Activated CD4-positive, CD25-positive, alpha-beta regulatory T cell treated with anti-CD3 and anti-CD28 coated beads, Interleukin-2, amount 50 U/mL, for 72 hours (primary cell): ENCODE results near the gene GDF11.

Experiments
- DNase-seq: peaks from one replicate; pipeline ENCODE4 v3.0.0; 2021

Gene GDF11

DNA sequence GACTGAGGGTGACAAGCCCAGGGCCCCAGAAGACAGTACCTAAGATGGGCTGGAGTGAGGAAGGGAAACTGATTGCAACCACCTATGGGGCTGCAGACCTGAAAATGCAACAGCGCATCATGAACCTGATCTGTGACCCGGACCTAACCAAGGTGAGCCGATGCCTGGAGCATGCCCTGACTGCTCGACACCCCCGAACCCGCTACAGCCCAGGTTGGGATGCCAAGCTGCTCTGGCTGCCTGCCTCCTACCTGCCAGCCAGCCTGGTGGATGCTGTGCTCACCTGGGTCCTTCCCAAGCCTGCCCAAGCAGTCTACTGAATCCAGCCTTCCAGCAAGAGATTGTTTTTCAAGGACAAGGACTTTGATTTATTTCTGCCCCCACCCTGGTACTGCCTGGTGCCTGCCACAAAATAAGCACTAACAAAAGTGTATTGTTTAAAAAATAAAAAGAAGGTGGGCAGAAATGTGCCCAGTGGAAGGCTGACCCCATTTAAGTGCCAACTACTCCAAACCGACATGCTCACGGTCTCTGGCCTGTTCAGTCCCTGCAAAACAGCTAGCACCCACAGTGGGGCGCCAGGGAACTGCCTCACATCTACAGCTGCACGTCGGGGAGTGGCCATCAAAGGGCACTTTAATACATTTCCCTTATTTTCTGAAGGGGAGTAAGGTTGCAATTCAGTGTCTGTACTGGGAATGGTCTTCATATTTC, 18.5 kb upstream of the GDF11 start:
- peak; percentile 50 for DNase-seq

DNA sequence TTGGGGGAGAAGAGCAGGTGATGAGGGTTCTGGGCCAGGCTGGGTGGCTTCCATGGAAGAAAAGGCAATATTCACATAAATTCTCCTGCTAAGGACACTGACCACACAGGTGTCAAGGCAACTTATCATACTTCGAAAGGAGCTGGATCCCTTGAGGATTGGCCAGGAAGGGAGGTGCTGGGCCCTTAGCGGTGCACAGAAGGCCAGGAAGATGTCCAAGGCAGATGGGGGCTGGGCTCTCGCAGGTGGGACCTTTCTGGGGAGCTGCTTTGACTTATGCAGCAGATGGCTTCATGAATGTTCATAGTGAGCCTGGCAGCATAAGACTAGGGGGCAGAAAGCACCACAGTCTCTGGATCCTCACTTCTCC, 18.0 kb upstream of the GDF11 start:
- DNase-seq, result no peak

DNA sequence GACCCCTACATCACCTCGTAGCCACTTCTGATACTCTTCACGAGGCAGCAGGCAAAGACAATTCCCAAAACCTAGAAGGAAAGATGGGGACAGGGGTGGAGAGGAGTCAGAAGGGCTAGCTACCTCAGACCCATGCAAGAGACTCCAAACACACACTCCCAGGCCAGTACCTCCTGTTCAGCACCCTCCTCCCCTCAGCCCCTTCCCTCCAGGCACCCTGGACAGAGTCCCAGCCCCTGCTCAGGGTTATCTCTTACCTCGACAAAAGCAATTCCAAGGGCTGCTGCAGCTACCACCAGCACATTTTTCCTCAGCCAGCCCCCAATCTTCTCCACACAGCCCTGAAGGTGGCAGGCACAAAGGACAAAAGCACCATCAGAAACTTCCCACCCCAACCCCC, 17.4 kb upstream of the GDF11 start:
- DNase-seq, result no peak

DNA sequence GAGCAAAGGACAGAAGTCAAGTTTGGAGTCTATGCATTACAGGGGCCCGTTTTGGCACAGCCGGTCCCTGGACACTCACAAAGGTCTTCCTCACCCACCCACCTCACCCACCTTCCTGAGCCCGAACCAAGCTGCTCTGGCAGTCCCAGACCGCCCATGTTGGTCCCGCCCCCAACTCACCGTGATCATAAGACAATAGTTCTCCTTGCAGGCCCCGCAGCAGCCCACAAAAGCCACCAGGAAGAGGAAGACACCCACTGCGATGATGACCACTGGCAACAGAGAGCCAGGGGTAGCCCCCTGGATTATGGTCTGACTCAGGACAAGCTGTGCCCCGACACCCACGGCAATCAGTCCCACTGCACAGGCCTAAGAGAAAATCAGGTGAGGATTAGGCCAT, 16.0 kb upstream of the GDF11 start:
- DNase-seq, result no peak

DNA sequence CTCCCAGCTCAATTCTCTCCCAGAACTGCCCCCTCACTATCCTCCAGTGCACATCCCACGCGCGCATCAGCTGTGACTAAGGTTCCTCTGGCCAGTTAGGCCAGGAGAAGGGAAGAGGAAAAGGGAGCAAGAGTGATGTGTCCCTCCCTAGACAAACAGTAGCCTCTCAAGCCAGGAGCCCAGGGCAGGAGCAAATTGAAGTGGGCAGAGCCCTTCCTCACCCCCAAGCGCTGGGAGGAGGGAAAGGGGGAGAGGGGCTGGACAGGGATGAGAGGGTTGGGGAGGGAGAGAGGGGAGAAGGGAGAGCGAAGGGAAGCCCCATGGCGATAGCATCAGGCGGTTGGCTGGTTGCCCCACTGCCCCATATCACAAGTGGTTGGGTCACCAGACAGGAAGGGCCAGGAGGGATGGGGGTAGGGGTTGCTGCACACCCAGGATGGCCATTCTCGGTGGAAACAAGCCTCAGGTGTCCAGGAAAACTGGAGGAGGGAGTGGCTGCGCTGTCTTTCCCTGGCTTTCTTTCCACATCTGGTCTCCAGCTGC, 15.2 kb upstream of the GDF11 start:
- no peak for DNase-seq

DNA sequence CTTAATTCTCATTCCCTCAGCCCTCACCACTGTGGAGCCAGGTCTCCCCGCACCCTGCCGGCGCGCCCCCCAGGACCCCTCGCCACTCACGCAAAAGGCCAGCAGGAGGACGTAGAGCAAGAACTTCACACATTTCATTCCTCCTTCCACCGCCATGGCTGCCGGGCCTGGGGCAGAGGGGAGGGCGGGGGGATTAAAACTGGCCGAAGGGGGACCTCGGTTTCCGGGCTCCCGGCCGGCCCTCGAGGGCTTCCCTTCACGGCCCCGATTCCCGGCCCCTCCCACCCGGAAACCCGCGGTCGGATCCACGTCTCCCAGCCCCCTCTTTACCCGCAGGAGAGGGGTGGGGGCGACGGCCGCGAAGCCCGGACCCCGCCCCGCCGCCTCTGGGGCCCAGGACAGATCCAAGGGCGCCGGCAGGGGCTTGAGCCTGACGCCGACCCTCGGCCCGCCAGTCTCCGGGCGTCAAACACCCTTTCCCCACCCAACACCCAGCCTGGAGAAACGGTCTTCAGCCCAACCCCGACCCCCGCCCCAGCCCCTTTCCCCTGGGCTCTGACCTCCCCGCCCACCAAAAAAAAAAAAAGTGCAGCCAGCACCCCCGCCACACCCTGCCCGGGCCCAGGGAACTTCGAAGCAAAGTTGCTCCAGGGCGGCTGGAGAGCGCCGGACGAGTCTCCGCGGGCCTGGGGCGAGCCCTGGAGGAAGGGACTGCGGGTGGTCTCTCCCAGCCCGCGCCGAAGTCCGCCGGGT, 14.6 kb upstream of the GDF11 start:
- DNase-seq, result no peak

DNA sequence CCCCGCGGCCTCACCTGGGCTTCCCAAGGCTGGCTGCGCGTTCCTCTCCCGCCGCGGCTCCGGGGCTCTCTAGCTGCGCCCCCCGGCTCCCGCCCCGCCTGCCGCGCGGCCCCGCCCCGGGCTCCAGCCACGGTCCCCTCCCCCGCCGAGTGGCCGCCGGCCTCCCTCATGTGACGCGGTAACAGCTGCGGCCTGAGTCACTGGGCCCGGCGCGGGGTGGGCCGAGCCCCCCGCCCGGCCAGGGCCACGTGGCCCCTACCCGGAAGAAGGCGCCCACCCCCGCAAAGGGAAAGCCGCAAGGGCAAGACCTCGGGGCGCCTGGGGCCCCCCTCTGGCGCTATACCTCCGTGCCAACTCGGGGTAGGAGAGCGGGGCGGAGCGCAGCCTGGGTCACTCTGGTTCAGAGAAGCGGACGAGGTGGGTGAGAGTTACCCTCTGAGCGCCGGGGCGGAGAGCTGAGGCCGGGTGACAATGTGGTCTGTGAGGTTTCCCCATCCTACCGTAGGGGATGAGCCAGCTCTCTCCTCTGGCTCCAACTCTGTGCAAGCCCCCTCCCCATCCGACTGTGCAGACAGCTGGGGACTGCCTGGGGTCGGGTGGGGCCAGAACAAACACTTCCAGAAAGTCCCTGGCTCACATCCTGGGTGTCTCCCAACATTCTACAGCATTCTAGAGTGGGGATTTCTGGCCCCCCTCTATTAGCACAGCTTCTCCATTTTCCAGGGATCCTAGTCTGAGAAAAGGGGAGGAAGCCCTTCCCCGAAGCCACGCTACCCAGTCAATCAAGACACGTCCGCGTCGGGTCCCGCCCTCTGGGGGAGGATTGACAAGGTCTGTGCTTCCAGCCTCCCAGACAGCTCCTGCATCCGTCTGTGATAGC, 13.7 kb upstream of the GDF11 start, which contains the start of gene CD63:
CD63 (minus strand) TSS at position 71 of the 880 bp plus-strand sequence. CDS start 668 bp downstream, outside the sequence.
- DNase-seq, result peak; percentile 70

DNA sequence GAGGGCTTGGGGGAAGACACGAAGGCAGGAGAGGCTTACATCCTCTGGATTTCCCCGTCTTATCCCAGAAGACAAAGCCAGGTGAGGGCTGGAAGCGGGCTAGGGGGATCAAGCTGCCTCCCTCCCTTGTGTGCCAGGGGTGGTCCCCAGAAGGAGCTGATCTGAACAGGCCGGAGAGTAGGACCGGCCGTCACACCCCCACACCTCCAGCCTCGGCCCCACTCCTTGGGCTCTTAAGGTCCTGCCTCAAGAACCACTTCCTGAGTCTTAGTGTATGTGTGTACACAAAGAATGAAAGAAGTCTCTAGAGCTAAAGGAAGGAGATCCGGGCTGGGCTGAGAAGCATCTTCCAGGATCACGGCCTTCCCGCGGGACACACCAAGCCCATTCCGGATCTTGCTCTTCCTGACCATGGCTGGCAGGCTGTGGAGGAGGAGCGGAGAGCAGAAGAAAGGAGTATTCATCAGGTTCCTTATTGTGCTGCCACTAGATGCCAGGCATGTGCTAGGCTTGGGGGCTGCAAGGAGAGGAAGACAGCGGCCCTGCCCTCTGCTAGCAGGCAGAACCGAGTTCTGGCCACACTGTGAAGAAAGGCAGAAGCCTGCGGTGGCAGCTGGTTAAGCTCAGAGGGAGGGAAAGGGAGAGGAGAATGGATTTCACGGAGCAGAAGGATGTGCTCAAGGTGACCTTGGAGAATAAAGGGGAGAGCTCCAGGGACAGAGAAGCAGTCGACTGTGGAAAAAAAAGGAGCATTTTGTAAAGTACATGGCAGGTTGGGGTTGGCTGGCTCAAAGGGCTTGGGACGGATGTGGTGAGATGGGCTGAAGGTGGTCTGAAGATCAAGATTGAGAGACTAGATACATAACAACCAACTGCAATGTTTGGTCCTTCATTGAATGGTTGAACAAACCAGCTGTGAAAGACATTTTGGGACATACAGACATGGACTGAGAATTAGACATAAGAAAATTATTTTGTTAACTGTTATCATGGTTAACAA, 12.8 kb upstream of the GDF11 start:
- DNase-seq, result no peak

DNA sequence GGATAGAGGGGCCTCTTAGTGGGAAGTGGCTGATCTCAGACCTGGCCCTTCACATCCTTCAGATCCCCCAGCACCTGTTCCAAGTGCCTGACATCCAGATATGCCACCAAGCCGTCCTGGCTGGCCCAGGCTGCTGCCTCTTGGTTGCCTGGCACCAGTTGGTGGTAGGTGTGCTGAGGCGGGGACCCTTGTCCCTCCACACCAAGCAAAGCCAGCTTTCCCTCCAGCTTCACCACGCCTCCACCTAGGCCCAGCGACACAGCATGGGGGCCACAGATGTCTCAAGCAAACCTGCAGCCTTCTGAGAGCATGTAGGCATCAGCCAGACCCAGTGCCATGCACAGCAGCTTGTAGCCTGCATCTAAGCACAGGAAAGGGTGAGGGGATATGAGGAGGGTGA, 10.6 kb upstream of the GDF11 start:
- no peak for DNase-seq

DNA sequence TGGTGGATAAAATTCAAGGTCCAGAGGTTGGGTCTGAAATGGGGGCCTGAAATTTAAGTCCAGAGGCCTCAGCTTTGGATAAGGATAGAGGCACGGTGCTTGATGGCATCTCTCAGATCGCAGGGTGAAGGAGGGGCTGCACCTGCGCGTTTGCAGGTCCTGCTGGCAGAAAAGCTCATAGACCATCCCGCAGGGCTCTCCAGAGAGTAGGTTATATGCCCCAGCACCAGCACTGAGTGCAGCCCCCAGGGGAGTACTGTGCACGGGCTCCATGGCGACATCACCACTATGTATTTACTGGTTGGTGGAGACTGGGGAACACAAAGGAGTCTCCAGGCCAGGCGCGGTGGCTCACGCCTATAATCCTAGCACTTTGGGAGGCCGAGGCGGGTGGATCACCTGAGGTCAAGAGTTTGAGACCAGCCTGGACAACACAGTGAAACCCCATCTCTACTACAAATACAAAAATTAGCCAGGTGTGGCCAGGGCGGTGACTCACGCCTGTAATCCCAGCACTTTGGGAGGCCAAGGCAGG, 9.8 kb upstream of the GDF11 start:
- DNase-seq, result no peak

DNA sequence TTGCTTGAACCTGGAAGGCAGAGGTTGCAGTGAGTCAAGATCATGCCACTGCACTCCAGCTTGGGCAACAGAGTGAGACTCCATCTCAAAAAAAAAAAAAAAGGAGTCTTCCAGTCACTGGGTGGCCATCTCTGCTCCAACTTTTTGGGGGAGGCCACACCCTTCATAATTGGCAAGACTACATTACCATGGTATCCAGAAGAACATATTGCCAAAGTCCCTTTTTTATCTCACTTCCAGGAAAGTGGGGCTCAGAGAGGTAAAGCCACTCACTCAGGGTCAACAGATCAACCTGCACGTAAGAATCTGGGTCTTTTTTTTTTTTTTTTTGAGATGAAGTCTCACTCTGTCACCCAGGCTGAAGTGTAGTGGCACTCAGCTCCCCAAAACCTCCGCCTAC, 9.1 kb upstream of the GDF11 start:
- DNase-seq, result no peak

DNA sequence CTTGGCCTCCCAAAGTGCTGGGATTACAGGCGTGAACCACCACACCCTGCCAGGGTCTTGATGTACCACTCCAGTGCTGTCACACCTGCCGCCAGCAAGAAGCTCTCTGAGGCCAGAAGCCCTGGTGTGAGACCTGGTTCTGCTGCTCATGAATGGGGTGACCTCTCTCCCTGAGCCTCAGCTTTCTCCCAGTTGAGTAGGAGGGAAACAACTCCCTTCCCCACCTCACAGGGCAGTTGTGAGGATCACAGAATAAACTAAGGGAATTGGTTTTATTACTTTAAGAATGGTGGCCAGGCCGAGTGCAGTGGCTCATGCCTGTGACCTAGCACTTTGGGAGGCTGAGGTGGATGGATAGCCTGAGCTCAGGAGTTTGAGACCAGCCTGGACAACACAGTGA, 8.3 kb upstream of the GDF11 start:
- DNase-seq, result no peak

DNA sequence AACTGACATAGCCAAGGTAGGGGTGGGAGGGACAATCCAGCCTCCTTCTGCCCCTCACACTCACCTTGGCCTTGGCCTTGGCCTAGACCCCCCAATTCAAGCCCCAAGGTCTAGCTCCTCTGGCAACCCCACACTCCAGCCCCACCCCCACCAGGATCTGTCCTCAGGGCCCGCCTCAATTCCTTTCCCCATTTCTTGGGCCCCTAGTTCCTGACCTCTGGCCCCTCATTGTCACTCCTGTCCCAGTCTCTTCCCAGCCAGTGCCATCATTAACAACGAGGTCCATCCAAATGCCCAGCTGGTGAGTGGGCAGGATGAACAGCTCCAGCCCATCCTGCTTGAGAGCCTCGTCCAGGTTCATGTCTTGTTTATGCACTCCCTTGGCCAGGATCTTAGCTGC, 6.8 kb upstream of the GDF11 start:
- peak; percentile 12 for DNase-seq

DNA sequence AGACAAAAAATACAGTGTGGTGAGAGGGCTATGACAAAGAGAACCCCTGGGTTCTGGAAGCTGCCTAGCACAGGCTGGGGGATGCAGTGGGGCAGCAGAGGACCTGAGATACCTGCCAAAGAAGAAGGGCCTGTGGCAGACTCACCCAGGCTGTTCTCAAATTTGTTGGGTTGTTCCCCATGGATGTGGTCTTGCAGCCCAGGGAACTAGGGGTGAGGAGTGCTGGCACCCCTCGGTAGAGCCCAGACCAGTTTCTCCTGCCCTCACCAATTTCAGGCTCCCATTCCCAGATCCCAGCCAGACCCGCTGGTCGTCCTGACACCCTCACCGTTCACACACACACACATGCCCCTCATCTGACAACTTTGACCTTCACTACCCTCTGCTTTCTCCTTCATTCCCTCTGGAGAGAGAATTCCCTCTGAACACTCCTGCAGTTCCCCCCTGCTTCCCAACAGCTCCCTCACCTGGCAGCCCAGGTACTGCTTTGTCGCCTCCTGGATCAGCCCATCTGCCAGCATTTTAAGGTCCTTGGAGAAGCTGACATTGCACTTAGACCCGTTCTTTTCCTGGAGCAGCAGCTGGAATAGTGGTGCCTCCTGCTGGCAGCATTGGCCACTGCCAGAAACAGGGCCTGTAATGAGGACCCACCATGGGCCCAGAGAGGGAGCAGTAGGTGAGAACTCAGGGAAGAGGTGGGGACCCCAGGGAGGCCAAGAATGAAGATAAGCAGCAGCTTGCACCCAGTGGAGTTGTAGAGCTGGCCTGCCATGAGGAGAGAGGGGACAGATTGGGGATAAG, 5.9 kb upstream of the GDF11 start:
- peak; percentile 50 for DNase-seq

DNA sequence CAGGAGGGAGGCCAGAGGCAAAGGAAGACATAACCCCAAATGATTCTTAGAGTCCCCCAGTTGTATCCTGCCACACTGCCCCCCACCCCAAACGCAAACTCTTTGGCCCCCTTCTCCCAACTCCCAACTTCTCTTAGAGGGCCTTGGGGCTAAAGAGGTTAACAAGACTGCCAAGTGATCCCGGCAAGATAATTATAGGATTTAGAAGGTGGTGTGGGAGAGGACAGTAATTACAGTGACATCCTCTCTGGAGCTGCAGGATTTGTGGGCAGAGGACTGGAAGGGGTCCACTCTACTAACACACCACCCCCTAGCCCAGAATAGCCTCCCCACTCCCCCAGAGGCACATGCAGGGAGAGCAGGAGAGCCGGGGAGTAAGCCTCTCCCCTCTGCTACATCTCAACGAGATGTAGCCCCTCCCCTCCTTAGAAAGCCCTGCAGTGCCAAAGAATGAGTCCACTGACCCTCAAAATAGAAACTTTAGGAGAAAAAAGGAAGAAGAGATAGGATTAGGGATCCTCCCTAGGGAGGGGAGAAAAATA, 5.3 kb upstream of the GDF11 start:
- peak; percentile 17 for DNase-seq

DNA sequence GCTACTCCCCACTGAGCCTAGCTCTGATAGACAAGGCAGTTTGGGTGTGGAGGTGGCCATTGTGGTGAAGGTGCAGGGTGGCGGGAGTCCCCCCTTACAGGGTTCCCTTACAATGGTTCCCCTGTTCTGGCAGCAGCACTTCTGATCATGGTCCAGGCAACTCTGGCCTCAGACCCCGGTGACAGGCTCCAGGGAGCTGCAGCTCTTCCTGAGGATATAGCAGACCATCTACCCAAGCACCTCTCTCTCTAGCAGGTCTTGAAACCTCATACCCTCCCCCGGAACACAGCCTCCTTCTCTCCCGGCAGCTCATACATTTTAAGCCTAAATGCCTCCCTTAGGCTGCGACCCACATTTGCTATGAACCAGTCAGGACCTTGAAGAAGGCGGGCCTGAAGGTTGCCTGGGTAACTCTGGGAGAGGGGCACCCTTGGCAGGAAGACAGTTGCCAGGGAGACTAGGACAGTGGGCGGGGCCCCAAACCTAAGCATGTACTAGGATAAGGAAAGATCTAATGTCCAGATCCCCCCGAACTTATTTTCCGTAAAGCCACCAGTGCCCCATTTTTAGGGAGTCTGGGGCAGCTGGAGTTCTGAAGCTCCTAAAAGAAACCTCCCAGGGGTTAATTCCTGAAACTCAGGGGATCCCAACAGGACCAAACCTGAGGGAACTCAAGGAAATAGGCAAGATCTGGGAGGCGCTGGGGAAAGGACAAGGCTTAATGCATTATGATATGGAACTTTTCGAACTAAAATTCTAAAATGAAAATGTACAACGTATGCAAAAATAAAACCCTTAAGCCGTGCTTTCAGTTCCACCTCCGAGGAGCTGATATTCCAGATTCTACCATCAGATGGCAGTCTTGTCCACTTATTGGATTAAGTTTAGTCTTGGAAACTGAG, 4.5 kb upstream of the GDF11 start:
- DNase-seq, result peak; percentile 60

DNA sequence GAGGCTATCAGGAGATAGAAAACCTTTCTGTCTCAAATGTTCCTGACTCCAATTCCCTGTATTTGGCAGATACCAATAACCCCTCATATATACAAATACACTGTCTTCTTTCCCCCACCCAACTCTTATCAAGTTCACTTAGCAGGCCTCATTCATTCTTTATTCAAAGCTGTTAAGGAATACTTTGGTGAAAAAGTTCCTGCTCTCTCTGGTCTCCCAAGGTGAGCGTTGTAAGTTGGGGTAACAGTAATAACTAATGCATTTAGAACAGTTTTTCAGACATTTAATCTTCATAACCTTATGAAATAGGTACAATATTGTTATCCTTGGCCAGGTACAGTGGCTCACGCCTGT, 3.9 kb upstream of the GDF11 start:
- DNase-seq, result no peak

DNA sequence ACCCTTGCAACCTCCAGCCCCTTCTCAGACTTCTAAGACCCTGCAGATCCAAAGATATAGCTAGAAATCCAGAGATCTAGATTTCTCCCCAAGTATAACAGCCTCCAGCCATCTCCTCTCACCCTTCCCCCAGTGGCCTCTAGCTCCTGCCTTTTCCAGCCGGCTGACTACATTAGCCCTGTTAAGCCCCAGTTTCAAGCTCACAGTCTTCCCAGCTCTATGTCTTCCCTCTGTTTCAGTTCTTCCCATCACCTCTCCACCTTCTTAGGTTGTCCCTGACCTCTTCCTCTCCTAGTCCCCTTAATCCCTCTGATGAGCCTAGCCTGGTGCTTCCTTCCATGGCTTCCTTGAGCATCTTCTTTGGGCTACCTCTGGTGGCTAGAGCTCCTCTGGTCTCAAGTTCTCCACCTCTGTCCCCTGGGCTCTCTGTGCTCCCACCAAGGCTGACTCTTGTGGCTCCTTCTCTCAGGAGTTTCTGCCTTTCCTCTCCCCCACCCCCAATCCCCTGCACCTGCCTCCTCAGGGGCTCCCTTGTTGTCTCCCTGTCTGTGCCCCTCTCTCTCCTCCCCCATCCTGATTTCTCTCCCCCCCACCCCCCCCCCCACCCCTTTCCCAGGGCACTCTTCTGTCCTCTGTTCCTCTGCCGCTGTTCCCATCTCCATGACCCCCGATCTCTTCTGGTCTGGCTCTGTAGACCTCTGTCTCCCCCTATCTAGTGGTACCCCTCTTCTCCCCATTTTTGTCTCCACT, 816 bp upstream of the GDF11 start:
- DNase-seq, result peak; percentile 17
